GM23248 (cell line): Measurements from ENCODE around the gene INO80. TPM values are rescaled to one million over a fixed set of nuclear protein-coding genes. Genes with fewer than 3 reads are reported as not detected.

Experiments used
- DNase-seq: peaks from one replicate; pipeline ENCODE4 v3.0.0-alpha.2; 2015
- H2AFZ ChIP-seq: fragments of 200-600 bp; sonication (generic); 2 replicates; pipeline ENCODE4 v1.6.1; 2016; ENCODE audit warnings: antibody characterized with exemption
- H3F3A ChIP-seq: fragments of 200-600 bp; sonication (generic); 2 replicates; pipeline ENCODE4 v1.6.1; 2016; ENCODE audit warnings: mild to moderate bottlenecking, antibody characterized with exemption, mixed run types; ENCODE audit not compliant: insufficient read depth
- H3K27ac ChIP-seq: fragments of 200-600 bp; sonication (generic); 2 replicates; pipeline ENCODE4 v1.5.1; 2016; ENCODE audit warnings: mild to moderate bottlenecking
- H3K27me3 ChIP-seq: fragments of 200-600 bp; sonication (generic); replicated peaks from 2 replicates; pipeline ENCODE4 v1.6.1; 2016; ENCODE audit warnings: mild to moderate bottlenecking; ENCODE audit not compliant: insufficient read depth
- H3K36me3 ChIP-seq: fragments of 200-600 bp; sonication (generic); 2 replicates; pipeline ENCODE4 v1.6.1; 2016; ENCODE audit warnings: low read depth, mild to moderate bottlenecking
- H3K4me1 ChIP-seq: fragments of 200-600 bp; sonication (generic); 2 replicates; pipeline ENCODE4 v1.6.1; 2016; ENCODE audit warnings: mild to moderate bottlenecking; ENCODE audit not compliant: insufficient read depth
- H3K4me2 ChIP-seq: fragments of 200-600 bp; sonication (generic); one replicate; pipeline ENCODE4 v1.6.1; 2016; ENCODE audit warnings: mild to moderate bottlenecking; ENCODE audit not compliant: unreplicated experiment
- H3K4me3 ChIP-seq: fragments of 200-600 bp; sonication (generic); 2 replicates; pipeline ENCODE4 v1.5.1; 2016; ENCODE audit warnings: mild to moderate bottlenecking
- H3K79me2 ChIP-seq: fragments of 200-600 bp; sonication (generic); 2 replicates; pipeline ENCODE4 v1.6.1; 2016; ENCODE audit warnings: mild to moderate bottlenecking; ENCODE audit not compliant: insufficient read depth
- H3K9ac ChIP-seq: fragments of 200-600 bp; sonication (generic); 2 replicates; pipeline ENCODE4 v1.6.1; 2016; ENCODE audit warnings: mild to moderate bottlenecking
- H3K9me2 ChIP-seq: fragments of 200-600 bp; sonication (generic); 2 replicates; pipeline ENCODE4 v1.6.1; 2016; ENCODE audit warnings: mixed run types, mild to moderate bottlenecking, moderate library complexity; ENCODE audit not compliant: insufficient read depth
- H3K9me3 ChIP-seq: fragments of 200-600 bp; sonication (generic); one replicate; pipeline ENCODE4 v1.6.1; 2017; ENCODE audit warnings: low read depth
- H4K20me1 ChIP-seq: fragments of 200-600 bp; sonication (generic); 2 replicates; pipeline ENCODE4 v1.6.0; 2016; ENCODE audit not compliant: insufficient read depth
- EZH2 ChIP-seq: fragments of 200-600 bp; sonication (generic); IDR thresholded peaks from 2 replicates; pipeline ENCODE4 v1.6.1; 2018; ENCODE audit warnings: antibody characterized with exemption, mild to moderate bottlenecking; ENCODE audit not compliant: insufficient read depth, poor library complexity, severe bottlenecking
- EZH2phosphoT487 ChIP-seq: fragments of 200-600 bp; sonication (generic); IDR thresholded peaks from 2 replicates; pipeline ENCODE4 v1.6.1; 2018; ENCODE audit warnings: antibody characterized with exemption, moderate library complexity, mild to moderate bottlenecking, low read depth; ENCODE audit not compliant: insufficient read depth
- WGBS, 2 experiments: methylation state at CpG; one replicate each; pipeline ENCODE4 v1.1.6; 2015 to 2017; ENCODE audit warnings: low lambda C conversion rate in 2 of 2, low coverage in 1 of 2; ENCODE audit errors: missing lambda C conversion rate in 2 of 2; 5-methylcytosine and 5-hydroxymethylcytosine counted together
- in situ Hi-C: fragments of 300-500 bp; cut with MboI; formaldehyde crosslinking; loops from 2 replicates; pipeline ENCODE4 v1.15.0; 2020
- polyA plus RNA-seq: library from polyadenylated mRNA; unstranded; fragments of >200 nt; fragmentation: Nextera tagmentation; extraction: Ambion mirVana; gene quantifications from 2 replicates; pipeline ENCODE4 v1.2.1, GENCODE V29; 2016
- total RNA-seq: library from RNA; depleted of rRNA; stranded (reverse); fragments of >200 nt; shearing (Covaris generic); gene quantifications from 2 replicates; pipeline ENCODE4 v1.2.3, GENCODE V29; 2014

The INO80 gene
- total and polyA plus RNA-seq, 2 experiments from 2014 or later: 5.3 to 25.9 TPM

DNA sequence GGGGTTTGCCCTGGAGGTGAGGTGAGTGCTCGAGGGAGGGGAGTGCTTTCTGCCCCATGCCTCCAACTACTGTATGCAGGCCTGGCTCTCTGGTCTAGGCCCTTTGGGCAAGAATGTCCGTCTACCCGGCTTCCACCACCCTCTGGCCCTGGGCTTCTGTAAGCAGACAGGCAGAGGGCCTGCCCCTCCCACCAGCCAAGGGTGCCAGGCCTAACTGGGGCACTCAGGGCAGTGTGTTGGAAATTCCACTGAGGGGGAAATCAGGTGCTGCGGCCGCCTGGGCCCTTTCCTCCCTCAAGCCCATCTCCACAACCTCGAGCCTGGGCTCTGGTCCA, 177.6 kb downstream of the INO80 start:
- Histone ChIP-seq H3K27me3 (no peaks in the 10 kb centered on the region), H3K27ac (no peak overlapping the region), H3K4me2 (no peak overlapping the region), H3F3A (0 out of 2 replicates have a peak, but pooled peaks cover 7% of the 10 kb centered on the region), H3K9ac (no peak overlapping the region), H3K36me3 (no peaks in the 10 kb centered on the region), H3K4me3 (no peak overlapping the region), H3K4me1 (0 out of 2 replicates have a peak, but pooled peaks cover 8% of the 10 kb centered on the region), H3K9me2 (no peaks in the 10 kb centered on the region), H4K20me1 (no peaks in the 10 kb centered on the region), H3K9me3 (no peaks in the 10 kb centered on the region), H3K79me2 (no peaks in the 10 kb centered on the region), H2AFZ (no peak overlapping the region)
- in situ Hi-C loops: no loop called here
- TF ChIP-seq EZH2 (no peak), EZH2phosphoT487 (no peak)
- WGBS, 2 experiments: 95 to 99% methylated on average over 4 to 6 of the region's 6 CpGs
- DNase-seq: no peak

DNA sequence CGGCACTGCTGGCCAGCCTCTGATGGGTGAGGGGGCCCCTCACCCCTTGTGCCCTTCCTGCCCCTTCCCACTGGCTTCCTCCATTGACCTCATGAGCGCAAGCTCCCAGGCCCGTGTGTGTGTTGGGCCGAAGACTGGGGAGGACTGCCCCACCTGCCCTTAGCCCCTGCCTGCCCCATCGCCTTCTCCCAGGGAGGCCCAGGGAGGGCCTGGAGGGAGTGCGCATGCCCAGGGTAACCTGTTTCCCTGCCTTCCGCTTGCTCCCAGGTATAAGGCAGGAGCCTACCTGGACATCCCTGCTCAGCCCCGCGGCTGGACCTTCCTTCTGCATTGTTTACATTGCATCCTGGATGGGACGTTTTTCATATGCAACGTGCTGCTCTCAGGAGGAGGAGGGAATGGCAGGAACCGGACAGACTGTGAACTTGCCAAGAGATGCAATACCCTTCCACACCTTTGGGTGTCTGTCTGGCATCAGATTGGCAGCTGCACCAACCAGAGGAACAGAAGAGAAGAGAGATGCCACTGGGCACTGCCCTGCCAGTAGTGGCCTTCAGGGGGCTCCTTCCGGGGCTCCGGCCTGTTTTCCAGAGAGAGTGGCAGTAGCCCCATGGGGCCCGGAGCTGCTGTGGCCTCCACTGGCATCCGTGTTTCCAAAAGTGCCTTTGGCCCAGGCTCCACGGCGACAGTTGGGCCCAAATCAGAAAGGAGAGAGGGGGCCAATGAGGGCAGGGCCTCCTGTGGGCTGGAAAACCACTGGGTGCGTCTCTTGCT, 178.1 kb downstream of the INO80 start:
- Histone ChIP-seq H3K4me3 (no peak overlapping the region), H3K9ac (no peak overlapping the region), H3K27ac (no peak overlapping the region), H3K9me2 (no peaks in the 10 kb centered on the region), H3K36me3 (no peaks in the 10 kb centered on the region), H4K20me1 (no peaks in the 10 kb centered on the region), H3K4me2 (no peak overlapping the region), H3F3A (0 out of 2 replicates have a peak, but pooled peaks cover 7% of the 10 kb centered on the region), H3K9me3 (no peaks in the 10 kb centered on the region), H3K27me3 (no peaks in the 10 kb centered on the region), H3K79me2 (no peaks in the 10 kb centered on the region), H2AFZ (no peak overlapping the region), H3K4me1 (0 out of 2 replicates have a peak, but pooled peaks cover 8% of the 10 kb centered on the region)
- no peak for TF ChIP-seq EZH2phosphoT487
- 76 to 77% methylated on average over 18 to 19 of the region's 19 CpGs for WGBS, 2 experiments
- in situ Hi-C loops: no loop called here
- DNase-seq: peak; percentile 44

DNA sequence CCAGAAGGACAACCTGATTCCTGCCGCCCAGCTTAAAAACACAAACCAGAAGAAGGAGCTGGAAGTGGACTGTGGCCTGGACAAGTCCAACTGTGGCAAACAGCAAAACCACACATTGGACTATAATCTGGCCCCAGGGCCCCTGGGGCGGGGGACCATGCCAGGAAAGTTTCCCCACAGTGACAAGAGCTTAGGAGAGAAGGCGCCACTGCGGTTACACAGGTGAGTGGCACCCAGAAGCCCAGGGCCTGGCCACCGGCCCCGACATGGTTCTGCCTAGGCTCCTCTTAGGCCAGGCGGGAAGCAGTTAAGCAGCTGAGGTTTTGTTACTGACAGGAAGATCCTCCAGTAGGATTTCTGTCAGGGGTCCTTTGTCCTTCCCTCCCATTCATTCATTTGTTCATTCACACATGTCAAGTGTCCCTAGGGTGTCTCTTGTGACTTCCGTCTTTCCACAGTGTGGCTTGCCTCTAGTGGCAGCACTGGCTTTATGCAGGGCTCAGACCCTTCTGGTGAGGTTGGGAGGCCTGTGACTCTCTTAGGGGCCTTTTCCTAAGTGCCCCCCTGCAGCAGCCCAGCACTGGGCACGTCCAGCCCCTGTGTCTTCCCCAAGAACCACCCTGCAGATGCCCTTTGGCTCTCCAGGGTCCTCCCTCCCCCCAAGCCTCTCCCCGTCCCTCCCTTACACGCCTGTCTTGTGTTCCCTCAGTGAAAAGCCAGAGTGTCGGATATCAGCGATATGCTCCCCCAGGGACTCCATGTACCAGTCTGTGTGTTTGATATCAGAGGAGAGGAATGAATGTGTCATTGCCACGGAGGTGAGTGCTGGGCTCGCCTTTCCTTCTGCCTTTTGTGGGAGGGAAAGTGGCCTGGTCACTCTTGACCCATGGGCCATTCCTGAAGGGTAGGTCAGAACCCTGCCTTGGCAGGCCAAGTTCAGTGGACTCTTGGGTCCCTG, 179.1 kb downstream of the INO80 start:
- Histone ChIP-seq H3K36me3 (no peaks in the 10 kb centered on the region), H3K27ac (no peak overlapping the region), H3K4me1 (no peaks in the 10 kb centered on the region), H2AFZ (no peak overlapping the region), H3F3A (no peaks in the 10 kb centered on the region), H3K79me2 (no peaks in the 10 kb centered on the region), H4K20me1 (no peaks in the 10 kb centered on the region), H3K9me2 (no peaks in the 10 kb centered on the region), H3K27me3 (peaks cover 2% of the 10 kb centered on the region; the same call in 1 of the 2 replicates), H3K9me3 (no peaks in the 10 kb centered on the region), H3K9ac (no peak overlapping the region), H3K4me2 (no peak overlapping the region), H3K4me3 (no peak overlapping the region)
- in situ Hi-C loops: no loop called here
- WGBS, 2 experiments: 74 to 75% methylated on average over 15 of the region's 15 CpGs
- DNase-seq: peak; percentile 47
- TF ChIP-seq EZH2: no peak
- TF ChIP-seq EZH2phosphoT487: no peak

DNA sequence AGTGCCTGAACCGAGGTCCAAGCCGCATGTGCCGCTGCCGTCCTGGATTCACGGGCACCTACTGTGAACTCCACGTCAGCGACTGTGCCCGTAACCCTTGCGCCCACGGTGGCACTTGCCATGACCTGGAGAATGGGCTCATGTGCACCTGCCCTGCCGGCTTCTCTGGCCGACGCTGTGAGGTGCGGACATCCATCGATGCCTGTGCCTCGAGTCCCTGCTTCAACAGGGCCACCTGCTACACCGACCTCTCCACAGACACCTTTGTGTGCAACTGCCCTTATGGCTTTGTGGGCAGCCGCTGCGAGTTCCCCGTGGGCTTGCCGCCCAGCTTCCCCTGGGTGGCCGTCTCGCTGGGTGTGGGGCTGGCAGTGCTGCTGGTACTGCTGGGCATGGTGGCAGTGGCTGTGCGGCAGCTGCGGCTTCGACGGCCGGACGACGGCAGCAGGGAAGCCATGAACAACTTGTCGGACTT, 179.8 kb downstream of the INO80 start:
- no peaks in the 10 kb centered on the region for H3F3A ChIP-seq
- in situ Hi-C loops: no loop called here
- TF ChIP-seq EZH2phosphoT487 (no peak), EZH2 (no peak)
- H2AFZ ChIP-seq: no peak overlapping the region
- H3K79me2 ChIP-seq: no peaks in the 10 kb centered on the region
- no peaks in the 10 kb centered on the region for H3K9me3 ChIP-seq
- H3K27me3 ChIP-seq: peaks cover 9% of the 10 kb centered on the region
- no peaks in the 10 kb centered on the region for H3K4me1 ChIP-seq
- no peaks in the 10 kb centered on the region for H4K20me1 ChIP-seq
- H3K4me2 ChIP-seq: no peak overlapping the region
- no peak overlapping the region for H3K9ac ChIP-seq
- no peak for DNase-seq
- no peak overlapping the region for H3K4me3 ChIP-seq
- H3K27ac ChIP-seq: no peak overlapping the region
- 89 to 90% methylated on average over 29 to 31 of the region's 31 CpGs for WGBS, 2 experiments
- no peaks in the 10 kb centered on the region for H3K36me3 ChIP-seq
- H3K9me2 ChIP-seq: no peaks in the 10 kb centered on the region
